Type B pancreatic cell (in vitro differentiated cells): ENCODE measurements around the gene FLNB. TPM values are rescaled to one million over a fixed set of nuclear protein-coding genes. Genes with fewer than 3 reads are reported as not detected.

Source experiments
- DNase-seq: peaks from one replicate; pipeline ENCODE4 v3.0.0; 2021; ENCODE audit warnings: mixed read lengths; ENCODE audit not compliant: unreplicated experiment; ENCODE audit errors: extremely low spot score
- H3K27ac Mint-ChIP-seq: 2 replicates; pipeline ENCODE4 v1.8.0; 2021; ENCODE audit warnings: mild to moderate bottlenecking, mixed read lengths
- H3K27me3 Mint-ChIP-seq: 2 replicates; pipeline ENCODE4 v1.8.0; 2021; ENCODE audit warnings: mixed read lengths
- H3K36me3 Mint-ChIP-seq: 2 replicates; pipeline ENCODE4 v1.8.0; 2021; ENCODE audit warnings: mixed read lengths
- H3K4me1 Mint-ChIP-seq: one replicate; pipeline ENCODE4 v1.8.0; 2021; ENCODE audit warnings: mixed read lengths; ENCODE audit not compliant: unreplicated experiment
- H3K4me3 Mint-ChIP-seq: 2 replicates; pipeline ENCODE4 v1.8.0; 2021; ENCODE audit warnings: mild to moderate bottlenecking, mixed read lengths
- H3K9me3 Mint-ChIP-seq: 2 replicates; pipeline ENCODE4 v1.8.0; 2021; ENCODE audit warnings: mixed read lengths
- CTCF ChIP-seq: fragments of 200-600 bp; sonication (generic); conservative IDR thresholded peaks from 2 replicates; pipeline ENCODE4 v1.5.0; 2021; ENCODE audit warnings: antibody characterized with exemption, mild to moderate bottlenecking
- total RNA-seq: library from RNA; stranded (reverse); gene quantifications from 2 replicates; pipeline ENCODE4 v1.2.1, GENCODE V29; 2021; ENCODE audit warnings: low replicate concordance

Gene FLNB
- total RNA-seq, 1 donor from 2014 or later, result 204 TPM

- Mint-ChIP-seq H3K36me3 (peaks cover 19% of the 10 kb centered on the region), H3K27ac (no peak overlapping the region), H3K4me3 (no peak overlapping the region), H3K9me3 (no peaks in the 10 kb centered on the region), H3K27me3 (no peaks in the 10 kb centered on the region), H3K4me1 (peaks cover 49% of the 10 kb centered on the region)
- DNase-seq, result no peak
- TF ChIP-seq CTCF, result no peak
These were observed 21.8 kb downstream of the FLNB start for GRCh38 chr3:58029842-58030584.

GRCh38 chr3:58032186-58032585 is 24.0 kb downstream of the FLNB start:
- DNase-seq, result no peak
- Mint-ChIP-seq H3K4me3 (no peak overlapping the region), H3K4me1 (peaks cover 50% of the 10 kb centered on the region), H3K27ac (peak overlapping the region; percentile 70), H3K9me3 (no peaks in the 10 kb centered on the region), H3K36me3 (peaks cover 20% of the 10 kb centered on the region), H3K27me3 (no peaks in the 10 kb centered on the region)
- no peak for TF ChIP-seq CTCF

- Mint-ChIP-seq H3K9me3 (no peaks in the 10 kb centered on the region), H3K27ac (peak overlapping the region; percentile 89), H3K4me3 (no peak overlapping the region), H3K4me1 (peaks cover 56% of the 10 kb centered on the region), H3K27me3 (no peaks in the 10 kb centered on the region), H3K36me3 (peaks cover 16% of the 10 kb centered on the region)
- TF ChIP-seq CTCF, result no peak
- DNase-seq, result no peak
These were observed 26.7 kb downstream of the FLNB start for GRCh38 chr3:58034738-58035523.

GRCh38 chr3:58035524-58036255 is 27.5 kb downstream of the FLNB start:
- Mint-ChIP-seq H3K9me3 (no peaks in the 10 kb centered on the region), H3K36me3 (peaks cover 13% of the 10 kb centered on the region), H3K27me3 (no peaks in the 10 kb centered on the region), H3K27ac (peak overlapping the region; percentile 89), H3K4me3 (peak overlapping the region; percentile 66), H3K4me1 (peaks cover 56% of the 10 kb centered on the region)
- no peak for DNase-seq
- no peak for TF ChIP-seq CTCF

GRCh38 chr3:58036293-58037032 is 28.2 kb downstream of the FLNB start:
- Mint-ChIP-seq H3K9me3 (no peaks in the 10 kb centered on the region), H3K4me3 (peak overlapping the region; percentile 66)

More at GRCh38 chr3:58036293-58037032, 28.2 kb downstream of the FLNB start:
- no peak for DNase-seq
- H3K27me3 Mint-ChIP-seq, result no peaks in the 10 kb centered on the region
- peaks cover 13% of the 10 kb centered on the region for H3K36me3 Mint-ChIP-seq
- peak overlapping the region; percentile 89 for H3K27ac Mint-ChIP-seq
- no peak for TF ChIP-seq CTCF
- peaks cover 63% of the 10 kb centered on the region for H3K4me1 Mint-ChIP-seq
